GM21619 (cell line): ENCODE data around the gene CFDP1.

Experiments
- ATAC-seq: cut with Tn5 transposase; IDR thresholded peaks from one replicate; pipeline ENCODE4 v1.9.1; 2021; ENCODE audit not compliant: unreplicated experiment

CFDP1 gene

GRCh38 chr16:75432828-75433731 is at the start of gene CFDP1:
TSS of gene CFDP1 (minus strand) at chr16:75433503. CDS start at chr16:75433352, 151 bp downstream.
- peak; percentile 89 for ATAC-seq

- ATAC-seq, result no peak
Observed at GRCh38 chr16:75482434-75483205, 49.3 kb upstream of the CFDP1 start.

- ATAC-seq, result no peak
Observed at GRCh38 chr16:75481475-75481874, 48.2 kb upstream of the CFDP1 start.

GRCh38 chr16:75479421-75479990 is 46.2 kb upstream of the CFDP1 start:
- no peak for ATAC-seq

DNA sequence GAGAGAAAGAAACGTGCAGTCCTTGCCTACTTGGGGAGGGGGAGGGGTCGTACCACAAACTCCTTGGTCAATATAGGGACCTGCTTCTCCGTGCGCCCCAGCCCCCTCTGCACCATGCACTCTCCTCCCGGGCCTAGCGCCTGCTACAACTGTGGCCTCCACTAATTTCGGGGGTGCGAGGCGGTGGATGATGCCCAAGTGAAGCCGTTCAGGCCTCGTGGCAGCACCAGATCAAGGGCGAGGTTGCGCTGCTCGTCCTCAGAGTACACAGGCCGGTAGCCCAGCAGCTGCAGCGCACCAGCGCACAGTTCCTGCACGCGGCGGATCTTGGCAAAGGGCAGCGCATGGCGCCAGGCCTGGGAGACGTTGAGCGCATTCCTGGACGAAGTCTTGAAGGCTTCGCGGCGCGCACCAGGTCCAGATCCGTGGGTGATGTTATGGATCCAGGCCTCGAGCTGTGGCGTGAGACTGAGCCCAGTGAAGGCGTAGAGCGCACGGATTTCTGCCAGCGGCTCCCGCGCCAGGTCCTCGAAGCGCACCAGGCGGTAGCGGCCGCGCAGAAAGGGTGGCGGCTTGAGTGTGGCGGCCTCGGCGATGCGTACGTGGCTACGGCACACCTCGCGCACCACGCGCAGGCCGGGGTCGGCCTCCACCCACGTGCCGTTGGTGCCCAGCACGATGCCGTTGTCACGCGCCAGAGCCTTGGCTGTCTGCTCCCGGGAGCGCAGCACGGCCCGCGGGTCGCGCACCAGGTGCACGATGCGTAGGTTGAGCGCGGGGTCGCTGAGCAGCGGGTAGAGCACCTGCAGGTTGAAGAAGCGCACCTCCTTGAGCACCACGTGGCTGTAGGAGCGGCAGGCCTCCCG is 45.4 kb upstream of the CFDP1 start:
- no peak for ATAC-seq

GRCh38 chr16:75477680-75478473 is 44.6 kb upstream of the CFDP1 start:
- ATAC-seq, result no peak

DNA sequence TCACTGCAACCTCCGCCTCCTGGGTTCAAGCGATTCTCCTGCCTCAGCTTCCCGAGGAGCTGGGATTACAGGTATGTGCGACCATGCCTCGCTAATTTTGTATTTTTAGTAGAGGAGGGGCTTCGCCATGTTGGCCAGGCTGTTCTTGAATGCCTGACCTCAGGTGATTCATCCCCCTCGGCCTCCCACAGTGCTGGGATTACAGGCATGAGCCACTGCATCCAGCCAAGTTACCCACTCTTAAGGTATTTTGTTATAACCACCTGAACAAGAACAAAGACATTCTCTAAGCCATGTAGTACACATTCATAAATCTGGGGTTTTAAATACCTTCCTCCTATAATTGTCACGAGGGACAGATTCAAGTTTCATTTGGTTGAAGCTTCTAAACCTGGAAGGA is 43.5 kb upstream of the CFDP1 start:
- no peak for ATAC-seq

DNA sequence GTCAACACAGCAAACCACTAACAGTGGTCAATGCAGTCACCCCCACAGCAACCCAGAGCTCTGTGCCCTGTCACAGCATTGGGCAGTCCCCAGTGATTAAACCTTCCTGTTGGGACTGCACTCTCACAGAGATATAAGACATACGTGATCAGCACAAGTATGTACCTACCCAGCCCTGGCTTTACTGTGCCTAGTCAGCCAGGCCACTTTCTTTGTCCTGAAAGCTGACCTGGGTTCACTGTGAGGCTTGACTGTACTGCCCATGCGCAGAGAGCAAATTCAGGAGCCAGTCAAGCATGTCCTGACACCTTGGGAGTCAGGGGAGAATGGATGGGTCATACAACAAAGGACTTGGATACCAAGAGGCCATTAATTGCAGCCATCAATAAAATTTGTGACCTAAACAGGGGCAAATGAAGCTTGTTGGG is 42.1 kb upstream of the CFDP1 start:
- ATAC-seq, result no peak

- ATAC-seq, result no peak
Observed at GRCh38 chr16:75472908-75473877, 39.9 kb upstream of the CFDP1 start.

- peak; percentile 83 for ATAC-seq
Observed at GRCh38 chr16:75471723-75472633, 38.7 kb upstream of the CFDP1 start.

- ATAC-seq, result no peak
Observed at GRCh38 chr16:75466760-75467159, 33.5 kb upstream of the CFDP1 start.

- ATAC-seq, result peak; percentile 92
Observed at GRCh38 chr16:75464122-75464918, 31.0 kb upstream of the CFDP1 start, which contains the start of gene TMEM170A. TSS of gene TMEM170A (minus strand) at chr16:75464689. CDS start at chr16:75464600, 89 bp downstream.

- ATAC-seq, result peak; percentile 12
Observed at GRCh38 chr16:75463389-75464121, 30.3 kb upstream of the CFDP1 start.

GRCh38 chr16:75462806-75463205 is 29.5 kb upstream of the CFDP1 start:
- ATAC-seq, result peak; percentile 14

- no peak for ATAC-seq
Observed at GRCh38 chr16:75461575-75461974, 28.3 kb upstream of the CFDP1 start.

- ATAC-seq, result no peak
Observed at GRCh38 chr16:75460446-75460845, 27.1 kb upstream of the CFDP1 start.
